B cell (primary cell): ENCODE results near the gene ANO2.

Experiments used
- CTCF ChIP-seq: fragments of 200-600 bp; IDR thresholded peaks from one replicate; pipeline ENCODE4 v1.8.0; 2022; ENCODE audit warnings: antibody characterized with exemption, mild to moderate bottlenecking
- EZH2 ChIP-seq: IDR thresholded peaks from 2 replicates; pipeline ENCODE4 v1.6.1; 2012; ENCODE audit warnings: borderline replicate concordance, low read depth, mild to moderate bottlenecking, moderate library complexity, low read length; ENCODE audit not compliant: insufficient read depth, poor library complexity, severe bottlenecking

DNA sequence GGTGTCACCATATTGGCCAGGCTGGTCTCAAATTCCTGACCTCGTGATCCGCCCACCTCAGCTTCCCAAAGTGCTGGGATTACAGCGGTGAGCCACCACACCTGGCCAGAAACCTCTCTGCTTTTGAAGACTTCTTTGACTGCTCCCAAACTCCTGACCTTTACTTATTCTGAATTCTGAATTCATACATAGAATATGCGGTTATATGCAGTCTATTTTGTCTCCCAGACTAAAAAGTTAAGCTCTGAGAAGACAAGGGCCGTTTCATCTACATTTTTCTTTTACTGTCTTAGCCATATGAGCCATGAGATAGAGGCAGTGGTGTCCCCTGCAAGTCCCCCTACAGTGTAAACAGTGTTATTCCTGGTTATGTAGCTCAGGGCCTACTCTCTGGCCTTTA is 333.9 kb downstream of the ANO2 start:
- no peak for TF ChIP-seq CTCF
- no peak for TF ChIP-seq EZH2
